ENCODE data around the gene ZNF638. TPM values are rescaled to one million over a fixed set of nuclear protein-coding genes. Genes with fewer than 3 reads are reported as not detected.

The ZNF638 gene
- total and polyA plus RNA-seq, 4 donors = 193 to 317 (median 226) TPM

DNA sequence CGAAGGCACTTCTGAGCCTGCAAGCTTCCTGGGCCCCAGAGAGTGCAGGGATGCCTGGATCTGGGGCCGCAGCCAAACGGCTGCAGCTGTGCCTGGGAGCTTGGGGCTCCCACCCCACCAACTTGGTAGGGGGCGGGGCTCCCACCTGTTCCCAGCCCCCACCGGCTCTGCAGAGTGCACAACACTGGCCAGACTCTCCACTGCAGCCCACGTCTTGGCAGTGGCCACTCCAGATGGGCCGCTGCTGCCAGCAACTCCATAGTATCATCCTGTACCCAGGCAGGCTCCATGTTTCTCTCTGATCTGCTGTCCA is 131.7 kb downstream of the ZNF638 start:
- Histone ChIP-seq H3K27ac (ENCODE audit: low read depth, low read length) (no peak overlapping the region), H3K4me3 (ENCODE audit: low read depth, low read length) (no peak overlapping the region), H3K9me3 (ENCODE audit: control insufficient read depth, insufficient read depth, low read length) (no peaks in the 10 kb centered on the region), H3K27me3 (ENCODE audit: control insufficient read depth, insufficient read depth, low read length) (peaks cover 47% of the 10 kb centered on the region), H3K4me1 (ENCODE audit: control insufficient read depth, insufficient read depth, low read length) (peaks cover 16% of the 10 kb centered on the region), H3K36me3 (ENCODE audit: control insufficient read depth, insufficient read depth, low read length) (no peaks in the 10 kb centered on the region)
- WGBS (ENCODE audit: insufficient coverage) = 87% methylated on average over 7 of the region's 7 CpGs
- no peak for DNase-seq (ENCODE audit: low read depth in 4 of 6, low spot score in 6 of 6)

DNA sequence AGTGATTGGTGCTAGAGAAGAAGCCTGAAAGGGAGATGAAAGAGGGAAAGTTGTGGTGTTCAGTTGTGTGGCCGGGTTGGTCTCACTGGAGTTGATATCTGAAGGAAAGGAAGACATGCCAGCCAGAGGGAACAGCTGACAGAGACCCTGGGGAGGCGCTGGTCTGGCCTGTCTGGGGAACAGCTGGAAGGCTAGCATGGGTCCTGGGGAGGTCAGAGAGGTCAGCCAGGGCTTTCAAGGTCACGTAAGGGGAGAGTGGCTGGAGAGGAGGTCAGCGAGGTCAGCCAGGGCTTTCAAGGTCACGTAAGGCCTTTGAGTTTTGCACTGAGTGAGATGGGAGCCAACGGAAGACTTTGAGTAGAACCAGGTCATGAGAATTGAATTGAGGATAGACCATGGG is 132.8 kb downstream of the ZNF638 start:
- Histone ChIP-seq H3K4me1 (ENCODE audit: control insufficient read depth, insufficient read depth, low read length) (peaks cover 9% of the 10 kb centered on the region), H3K27ac (ENCODE audit: low read depth, low read length) (no peak overlapping the region), H3K27me3 (ENCODE audit: control insufficient read depth, insufficient read depth, low read length) (peaks cover 56% of the 10 kb centered on the region), H3K9me3 (ENCODE audit: control insufficient read depth, insufficient read depth, low read length) (no peaks in the 10 kb centered on the region), H3K4me3 (ENCODE audit: low read depth, low read length) (no peak overlapping the region), H3K36me3 (ENCODE audit: control insufficient read depth, insufficient read depth, low read length) (no peaks in the 10 kb centered on the region)
- WGBS (ENCODE audit: insufficient coverage) = 72% methylated on average over 6 of the region's 6 CpGs
- DNase-seq (ENCODE audit: low read depth in 4 of 6, low spot score in 6 of 6) = no peak

DNA sequence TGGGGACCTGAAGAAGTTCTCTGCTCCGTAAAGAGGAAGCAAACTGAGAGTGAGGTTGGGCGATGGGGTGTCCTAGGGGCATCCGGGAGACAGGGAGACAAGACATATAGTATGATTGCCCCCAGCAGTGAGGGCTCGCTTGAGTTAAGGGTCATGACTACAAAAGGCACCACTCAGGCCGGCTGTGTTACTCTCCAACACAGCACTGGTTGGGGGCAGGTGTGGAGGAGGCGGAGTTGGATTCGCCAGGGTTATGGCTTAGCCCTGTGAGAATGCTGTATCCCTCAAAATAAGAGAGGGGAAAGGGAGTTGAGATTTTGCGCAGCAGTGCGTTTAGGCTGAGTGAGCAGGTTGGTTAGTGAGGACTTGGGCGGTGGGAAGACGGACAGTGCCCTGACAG is 133.8 kb downstream of the ZNF638 start:
- DNase-seq (ENCODE audit: low read depth in 4 of 6, low spot score in 6 of 6) = no peak
- Histone ChIP-seq H3K4me1 (ENCODE audit: control insufficient read depth, insufficient read depth, low read length) (peaks cover 9% of the 10 kb centered on the region), H3K36me3 (ENCODE audit: control insufficient read depth, insufficient read depth, low read length) (no peaks in the 10 kb centered on the region), H3K4me3 (ENCODE audit: low read depth, low read length) (no peak overlapping the region), H3K9me3 (ENCODE audit: control insufficient read depth, insufficient read depth, low read length) (no peaks in the 10 kb centered on the region), H3K27ac (ENCODE audit: low read depth, low read length) (no peak overlapping the region), H3K27me3 (ENCODE audit: control insufficient read depth, insufficient read depth, low read length) (peaks cover 58% of the 10 kb centered on the region)
- 49% methylated on average over 9 of the region's 11 CpGs for WGBS (ENCODE audit: insufficient coverage)

DNA sequence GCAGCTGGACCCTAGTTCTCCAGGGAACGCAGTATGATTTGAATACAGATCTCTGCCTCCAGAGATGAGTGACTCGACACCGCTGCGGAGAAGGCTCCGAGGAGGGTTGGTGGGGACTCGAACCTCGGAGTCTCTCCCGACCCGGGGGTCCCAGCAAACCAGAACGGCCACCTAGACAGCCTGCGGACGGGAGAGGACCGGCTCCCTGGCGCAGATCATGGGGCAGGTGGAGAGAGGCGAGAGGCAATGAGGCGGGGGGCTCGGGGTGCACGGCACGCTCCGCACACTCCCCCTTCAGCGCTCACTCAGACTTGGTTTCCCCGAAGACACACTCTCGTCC is 134.3 kb downstream of the ZNF638 start:
- H3K4me1 ChIP-seq (ENCODE audit: control insufficient read depth, insufficient read depth, low read length) = peaks cover 9% of the 10 kb centered on the region
- H3K27ac ChIP-seq (ENCODE audit: low read depth, low read length) = no peak overlapping the region
- DNase-seq (ENCODE audit: low read depth in 4 of 6, low spot score in 6 of 6) = no peak
- WGBS (ENCODE audit: insufficient coverage) = 6% methylated on average over 23 of the region's 23 CpGs
- no peaks in the 10 kb centered on the region for H3K9me3 ChIP-seq (ENCODE audit: control insufficient read depth, insufficient read depth, low read length)
- peak overlapping the region; percentile 52 for H3K4me3 ChIP-seq (ENCODE audit: low read depth, low read length)
- H3K36me3 ChIP-seq (ENCODE audit: control insufficient read depth, insufficient read depth, low read length) = no peaks in the 10 kb centered on the region
- peaks cover 58% of the 10 kb centered on the region for H3K27me3 ChIP-seq (ENCODE audit: control insufficient read depth, insufficient read depth, low read length)

DNA sequence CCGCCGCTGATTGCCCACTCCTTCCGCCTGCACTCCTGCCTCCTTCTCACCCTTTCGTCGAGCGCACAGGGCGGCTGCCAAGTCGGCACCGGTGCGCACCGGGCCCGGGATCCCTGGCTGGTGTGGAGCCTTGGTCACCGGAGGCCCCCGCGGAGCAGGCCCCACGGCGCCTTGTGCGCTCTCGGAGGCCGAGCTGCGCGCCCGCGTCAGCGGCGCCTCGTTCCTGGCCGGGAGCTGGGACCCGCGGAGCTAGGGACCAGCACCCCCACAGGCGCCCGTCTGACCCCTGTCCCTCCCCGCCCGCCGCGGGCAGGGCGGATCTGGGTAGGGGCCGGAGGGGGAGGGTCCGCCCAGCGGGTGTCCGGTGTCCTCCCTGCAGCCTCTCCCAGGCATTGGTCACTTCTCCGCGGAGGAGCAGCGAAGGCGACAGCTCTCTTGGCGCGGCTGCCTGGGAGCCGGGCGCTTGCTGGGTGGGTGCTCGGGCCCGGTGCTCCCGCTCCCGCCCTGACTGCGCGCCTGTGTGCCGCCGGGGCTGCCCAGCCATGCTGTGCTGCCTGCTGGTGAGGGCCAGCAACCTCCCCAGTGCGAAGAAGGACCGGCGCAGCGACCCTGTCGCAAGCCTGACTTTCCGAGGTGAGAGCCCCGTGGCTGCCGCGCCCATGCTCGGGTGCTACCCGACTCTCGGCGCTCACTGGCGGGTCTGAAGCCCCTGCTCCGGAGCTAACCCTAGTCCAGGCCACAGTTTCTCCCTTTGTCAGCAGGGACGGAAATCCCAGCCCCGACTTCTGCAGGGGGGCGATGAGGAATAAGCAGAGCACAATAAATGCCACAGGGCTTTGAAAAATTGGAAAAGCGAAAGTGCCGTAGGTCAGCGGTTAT is 135.0 kb downstream of the ZNF638 start:
- H3K4me1 ChIP-seq (ENCODE audit: control insufficient read depth, insufficient read depth, low read length) = peaks cover 9% of the 10 kb centered on the region
- DNase-seq (ENCODE audit: low read depth in 4 of 6, low spot score in 6 of 6) = peak in 2 of 6 donors; percentile 43 to 54
- H3K36me3 ChIP-seq (ENCODE audit: control insufficient read depth, insufficient read depth, low read length) = no peaks in the 10 kb centered on the region
- under 1% methylated on average over 76 of the region's 78 CpGs for WGBS (ENCODE audit: insufficient coverage)
- H3K9me3 ChIP-seq (ENCODE audit: control insufficient read depth, insufficient read depth, low read length) = no peaks in the 10 kb centered on the region
- peaks cover 58% of the 10 kb centered on the region for H3K27me3 ChIP-seq (ENCODE audit: control insufficient read depth, insufficient read depth, low read length)
- H3K4me3 ChIP-seq (ENCODE audit: low read depth, low read length) = peak overlapping the region; percentile 52
- H3K27ac ChIP-seq (ENCODE audit: low read depth, low read length) = no peak overlapping the region

DNA sequence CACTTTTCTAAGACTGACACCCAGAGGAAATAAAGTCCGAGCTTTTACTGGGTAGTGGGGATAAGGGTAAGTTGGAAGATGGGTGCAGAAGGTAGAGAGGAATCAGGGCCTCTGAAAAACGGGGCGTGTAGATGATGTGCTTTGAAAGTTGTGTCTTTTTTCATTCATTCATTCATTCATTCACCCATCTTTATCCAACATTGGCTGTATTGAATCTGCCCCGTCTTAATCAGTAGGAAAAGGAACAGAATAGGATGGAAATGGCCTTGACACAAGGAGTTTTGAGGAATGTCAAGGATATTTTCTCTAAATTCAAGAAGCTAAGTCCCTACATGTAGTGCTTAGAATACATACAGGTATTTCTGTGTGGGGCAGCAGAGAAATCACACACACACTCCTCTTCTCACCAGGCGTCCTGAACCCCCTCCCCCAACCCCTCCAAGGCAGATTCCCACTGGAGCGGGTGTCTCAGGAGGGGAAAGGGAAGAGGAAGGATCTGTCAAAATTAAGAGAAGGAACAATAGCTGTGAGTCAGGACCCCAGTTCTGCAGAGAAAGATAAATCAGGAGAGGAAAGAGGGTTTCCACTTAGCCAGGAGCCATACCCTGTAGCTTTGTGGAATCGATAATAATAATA is 135.7 kb downstream of the ZNF638 start:
- Histone ChIP-seq H3K27me3 (ENCODE audit: control insufficient read depth, insufficient read depth, low read length) (peaks cover 58% of the 10 kb centered on the region), H3K27ac (ENCODE audit: low read depth, low read length) (no peak overlapping the region), H3K4me1 (ENCODE audit: control insufficient read depth, insufficient read depth, low read length) (peaks cover 9% of the 10 kb centered on the region), H3K9me3 (ENCODE audit: control insufficient read depth, insufficient read depth, low read length) (no peaks in the 10 kb centered on the region), H3K4me3 (ENCODE audit: low read depth, low read length) (peak overlapping the region; percentile 52), H3K36me3 (ENCODE audit: control insufficient read depth, insufficient read depth, low read length) (no peaks in the 10 kb centered on the region)
- DNase-seq (ENCODE audit: low read depth in 4 of 6, low spot score in 6 of 6) = no peak
- no CpG with 5 or more reads among the region's 7 CpGs for WGBS (ENCODE audit: insufficient coverage)

DNA sequence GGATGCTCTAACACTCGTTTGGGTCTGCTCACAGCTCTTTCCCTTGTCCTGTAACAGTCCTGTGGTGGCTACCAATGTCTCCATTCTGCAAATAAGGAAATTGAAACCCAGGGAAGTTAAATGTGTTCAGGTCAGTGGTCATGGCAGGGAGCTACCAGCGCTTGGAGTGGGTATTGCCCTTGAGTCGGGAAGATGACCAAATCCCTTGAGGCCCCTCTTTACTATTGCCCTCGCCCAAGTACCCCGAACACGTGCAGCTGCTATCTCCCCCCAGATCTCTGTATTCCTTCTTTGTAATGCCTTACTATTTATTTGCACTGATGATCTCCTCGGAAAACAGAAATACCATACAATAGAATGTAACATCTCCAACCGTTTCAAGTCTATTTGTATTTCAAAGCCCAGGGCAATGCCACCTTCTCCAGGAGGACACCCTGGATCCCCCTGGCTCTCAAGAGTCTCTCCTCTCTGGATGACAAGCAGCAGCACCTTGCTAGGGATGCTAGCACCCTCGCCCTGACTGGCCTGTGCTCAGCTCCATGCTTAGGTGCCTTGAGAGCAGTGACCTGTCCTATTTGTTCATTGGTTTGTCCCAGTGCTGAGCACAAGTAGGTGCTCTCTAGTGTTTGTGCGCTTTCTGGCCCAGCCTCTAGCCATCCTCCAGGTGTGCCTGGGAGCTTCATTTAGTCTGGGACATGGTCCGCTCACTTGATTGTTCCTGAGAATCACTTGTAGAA is 136.9 kb downstream of the ZNF638 start:
- no peaks in the 10 kb centered on the region for H3K36me3 ChIP-seq (ENCODE audit: control insufficient read depth, insufficient read depth, low read length)
- H3K4me3 ChIP-seq (ENCODE audit: low read depth, low read length) = no peak overlapping the region
- WGBS (ENCODE audit: insufficient coverage) = 58% methylated on average over 9 of the region's 11 CpGs
- H3K27me3 ChIP-seq (ENCODE audit: control insufficient read depth, insufficient read depth, low read length) = peaks cover 55% of the 10 kb centered on the region
- H3K4me1 ChIP-seq (ENCODE audit: control insufficient read depth, insufficient read depth, low read length) = peaks cover 9% of the 10 kb centered on the region
- H3K9me3 ChIP-seq (ENCODE audit: control insufficient read depth, insufficient read depth, low read length) = no peaks in the 10 kb centered on the region
- no peak overlapping the region for H3K27ac ChIP-seq (ENCODE audit: low read depth, low read length)
- no peak for DNase-seq (ENCODE audit: low read depth in 4 of 6, low spot score in 6 of 6)

DNA sequence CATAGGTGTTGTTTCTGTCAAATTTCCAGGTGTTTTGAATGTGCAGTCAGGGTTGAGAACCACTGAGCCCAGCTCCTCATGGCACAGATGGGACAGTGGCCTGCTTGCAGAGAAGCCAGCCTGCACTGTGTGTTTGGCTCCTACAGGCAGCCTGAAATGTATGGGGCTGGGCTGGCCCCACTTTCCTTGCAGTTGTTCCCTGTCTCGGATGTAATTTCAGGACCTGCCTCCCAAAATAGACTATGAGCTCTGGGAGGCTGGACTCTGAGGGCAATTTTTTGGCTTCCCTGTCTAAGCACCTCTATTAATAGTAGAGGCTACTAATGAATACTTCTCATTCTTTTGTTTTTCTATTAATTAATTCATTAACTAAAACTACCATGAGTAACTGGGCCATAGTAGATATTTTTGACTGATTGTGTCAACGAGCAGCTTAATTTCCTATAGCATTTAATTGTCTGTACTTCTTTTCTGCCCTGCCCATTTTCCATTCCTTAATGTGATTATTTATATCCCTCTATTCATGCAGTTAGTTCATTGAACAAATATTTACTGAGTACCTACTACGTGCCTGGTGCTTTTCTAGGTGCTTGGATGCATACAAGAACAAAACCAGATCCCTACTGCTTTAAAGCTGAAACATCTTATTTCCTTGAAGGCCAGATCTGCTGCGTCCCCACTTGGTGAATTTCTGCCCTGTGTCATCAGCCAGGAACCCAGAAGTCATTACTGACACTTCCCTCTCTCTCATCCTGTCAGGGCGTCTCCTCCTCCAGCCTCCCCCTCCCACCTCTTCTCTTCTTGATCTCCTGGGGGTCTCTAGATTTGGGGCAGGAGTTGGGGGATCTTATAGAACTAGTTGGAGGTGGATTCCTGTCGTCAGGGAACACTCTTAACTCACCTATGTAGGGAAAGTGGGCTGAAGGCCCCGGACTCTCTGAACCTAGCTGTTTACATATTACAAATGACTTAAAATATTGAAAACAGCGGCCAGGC is 138.1 kb downstream of the ZNF638 start:
- peaks cover 9% of the 10 kb centered on the region for H3K4me1 ChIP-seq (ENCODE audit: control insufficient read depth, insufficient read depth, low read length)
- H3K4me3 ChIP-seq (ENCODE audit: low read depth, low read length) = no peak overlapping the region
- no peaks in the 10 kb centered on the region for H3K9me3 ChIP-seq (ENCODE audit: control insufficient read depth, insufficient read depth, low read length)
- no peaks in the 10 kb centered on the region for H3K36me3 ChIP-seq (ENCODE audit: control insufficient read depth, insufficient read depth, low read length)
- no peak overlapping the region for H3K27ac ChIP-seq (ENCODE audit: low read depth, low read length)
- no peak for DNase-seq (ENCODE audit: low read depth in 4 of 6, low spot score in 6 of 6)
- WGBS (ENCODE audit: insufficient coverage) = 81% methylated on average over 2 of the region's 8 CpGs
- H3K27me3 ChIP-seq (ENCODE audit: control insufficient read depth, insufficient read depth, low read length) = peaks cover 44% of the 10 kb centered on the region

DNA sequence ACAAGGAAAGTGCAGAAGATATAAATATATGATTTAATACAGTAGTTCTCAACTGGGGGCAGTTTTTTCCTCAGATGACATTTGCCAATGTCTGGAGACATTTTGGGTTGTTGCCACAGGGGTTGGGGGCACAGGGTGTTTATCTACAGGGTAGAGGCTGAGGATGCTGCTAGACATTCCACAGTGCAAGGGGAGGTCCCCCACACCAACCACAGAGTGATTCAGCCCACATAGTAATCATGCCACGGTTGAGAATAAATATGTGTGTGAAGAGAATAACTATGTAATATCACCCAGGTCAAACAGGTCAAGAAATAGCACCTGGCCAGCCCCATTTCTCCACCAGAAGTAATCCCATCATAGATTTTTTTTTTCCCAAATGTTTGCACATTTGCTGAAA is 139.7 kb downstream of the ZNF638 start:
- DNase-seq (ENCODE audit: low read depth in 4 of 6, low spot score in 6 of 6) = no peak
- Histone ChIP-seq H3K36me3 (ENCODE audit: control insufficient read depth, insufficient read depth, low read length) (no peaks in the 10 kb centered on the region), H3K4me3 (ENCODE audit: low read depth, low read length) (no peak overlapping the region), H3K27ac (ENCODE audit: low read depth, low read length) (no peak overlapping the region), H3K4me1 (ENCODE audit: control insufficient read depth, insufficient read depth, low read length) (peaks cover 3% of the 10 kb centered on the region), H3K9me3 (ENCODE audit: control insufficient read depth, insufficient read depth, low read length) (no peaks in the 10 kb centered on the region), H3K27me3 (ENCODE audit: control insufficient read depth, insufficient read depth, low read length) (peaks cover 29% of the 10 kb centered on the region)
- WGBS (ENCODE audit: insufficient coverage) = no CpG with 5 or more reads among the region's 1 CpG

All from spinal cord (tissue), 10 donors.